ENCODE data around the gene SMAD9.

SMAD9 gene

GRCh38 chr13:36919833-36920615 lies at the start of gene SMAD9:
SMAD9 (minus strand) TSS chr13:36920238; CDS start chr13:36879689, 40,549 bp downstream.
- no peak for DNase-seq

- no peak for DNase-seq
These were observed 46.4 kb upstream of the SMAD9 start for GRCh38 chr13:36966404-36966803.

GRCh38 chr13:36965767-36966166 lies 45.7 kb upstream of the SMAD9 start:
- DNase-seq = no peak

GRCh38 chr13:36959456-36960116 lies 39.5 kb upstream of the SMAD9 start:
- DNase-seq = no peak

- DNase-seq = no peak
These were observed 34.5 kb upstream of the SMAD9 start for GRCh38 chr13:36954542-36954941.

GRCh38 chr13:36950920-36951319 lies 30.9 kb upstream of the SMAD9 start:
- DNase-seq = no peak

- no peak for DNase-seq
These were observed 30.3 kb upstream of the SMAD9 start for GRCh38 chr13:36950330-36950729.

GRCh38 chr13:36945078-36945477 lies 25.0 kb upstream of the SMAD9 start:
- DNase-seq = no peak

- no peak for DNase-seq
These were observed 5.6 kb upstream of the SMAD9 start for GRCh38 chr13:36925603-36926002.

- DNase-seq = no peak
These were observed 4.0 kb upstream of the SMAD9 start for GRCh38 chr13:36924001-36924400.

GRCh38 chr13:36921631-36922301 lies 1.7 kb upstream of the SMAD9 start:
- no peak for DNase-seq

- no peak for DNase-seq
These were observed 663 bp upstream of the SMAD9 start for GRCh38 chr13:36920616-36921185.

- no peak for DNase-seq
These were observed 736 bp downstream of the SMAD9 start for GRCh38 chr13:36919171-36919832.

- no peak for DNase-seq
These were observed 1.5 kb downstream of the SMAD9 start for GRCh38 chr13:36918246-36919131.

GRCh38 chr13:36917311-36917710 lies 2.7 kb downstream of the SMAD9 start:
- no peak for DNase-seq

- DNase-seq = no peak
These were observed 4.0 kb downstream of the SMAD9 start for GRCh38 chr13:36915896-36916640.

GRCh38 chr13:36915106-36915505 lies 4.9 kb downstream of the SMAD9 start:
- no peak for DNase-seq

GRCh38 chr13:36914648-36915047 lies 5.4 kb downstream of the SMAD9 start:
- DNase-seq = no peak

GRCh38 chr13:36913463-36913862 lies 6.6 kb downstream of the SMAD9 start:
- no peak for DNase-seq

- DNase-seq = no peak
These were observed 7.1 kb downstream of the SMAD9 start for GRCh38 chr13:36912973-36913372.

- DNase-seq = no peak
These were observed 7.7 kb downstream of the SMAD9 start for GRCh38 chr13:36912369-36912768.
